Measurements from ENCODE around the gene HOXC9.

GRCh38 chr12:53968214-53969127, 31.5 kb upstream of the HOXC9 start:
- TF ChIP-seq EZH2 (IDR thresholded peaks at IDR 0.05; ENCODE audit: borderline replicate concordance, low read depth, low read length, severe bottlenecking), result no peak
- TF ChIP-seq CTCF (IDR thresholded peaks at IDR 0.05; ENCODE audit: borderline replicate concordance, extremely low read depth, low read length, poor library complexity, severe bottlenecking), result no peak
